OCI-LY1 (cell line): ENCODE data around the gene HMGA1.

ENCODE experiments used
- H2AFZ ChIP-seq: fragments of 200-600 bp; sonication (generic), shearing (Covaris generic); 2 replicates; pipeline ENCODE4 v1.6.0; 2014; ENCODE audit warnings: antibody characterized with exemption, mild to moderate bottlenecking, low read length
- H3F3A ChIP-seq: fragments of 200-600 bp; sonication (generic), shearing (Covaris generic); 2 replicates; pipeline ENCODE4 v1.6.0; 2014; ENCODE audit warnings: mild to moderate bottlenecking, antibody characterized with exemption, low read length, moderate library complexity; ENCODE audit not compliant: insufficient read depth
- H3K27ac ChIP-seq: fragments of 200-600 bp; sonication (generic); 2 replicates; pipeline ENCODE4 v1.5.1; 2014; ENCODE audit warnings: low read length, mixed run types, mild to moderate bottlenecking, low read depth; ENCODE audit not compliant: poor library complexity, severe bottlenecking
- H3K27me3 ChIP-seq: fragments of 200-600 bp; sonication (generic); 2 replicates; pipeline ENCODE4 v1.6.0; 2014; ENCODE audit warnings: antibody characterized with exemption, mild to moderate bottlenecking, low read length, moderate library complexity; ENCODE audit not compliant: insufficient read depth
- H3K36me3 ChIP-seq: fragments of 200-600 bp; sonication (generic); 2 replicates; pipeline ENCODE4 v1.6.1; 2014; ENCODE audit warnings: mild to moderate bottlenecking, antibody characterized with exemption, low read length, moderate library complexity, mixed read lengths; ENCODE audit not compliant: insufficient read depth
- H3K4me1 ChIP-seq: fragments of 200-600 bp; sonication (generic); 2 replicates; pipeline ENCODE4 v1.5.1; 2014; ENCODE audit warnings: mild to moderate bottlenecking, low read length, moderate library complexity; ENCODE audit not compliant: insufficient read depth, severe bottlenecking
- H3K4me2 ChIP-seq: fragments of 200-600 bp; sonication (generic), shearing (Covaris generic); 2 replicates; pipeline ENCODE4 v1.6.1; 2014; ENCODE audit warnings: low read length
- H3K4me3 ChIP-seq: fragments of 200-600 bp; sonication (generic); 2 replicates; pipeline ENCODE4 v1.5.1; 2014; ENCODE audit warnings: low read length, low read depth, mild to moderate bottlenecking, mixed read lengths; ENCODE audit not compliant: poor library complexity, severe bottlenecking
- H3K79me2 ChIP-seq: fragments of 200-600 bp; shearing (Covaris generic); 2 replicates; pipeline ENCODE4 v1.6.1; 2016; ENCODE audit warnings: mixed run types, low read length, mixed read lengths; ENCODE audit not compliant: insufficient read depth
- H3K9ac ChIP-seq: fragments of 200-600 bp; sonication (generic), shearing (Covaris generic); 2 replicates; pipeline ENCODE4 v1.6.1; 2014; ENCODE audit warnings: mild to moderate bottlenecking, low read length, mixed read lengths
- H3K9me2 ChIP-seq: fragments of 200-600 bp; sonication (generic), shearing (Covaris generic); 2 replicates; pipeline ENCODE4 v1.6.1; 2014; ENCODE audit warnings: low read depth, mild to moderate bottlenecking, low read length, mixed read lengths
- H3K9me3 ChIP-seq: fragments of 200-600 bp; shearing (Covaris generic); 2 replicates; pipeline ENCODE4 v1.6.1; 2014; ENCODE audit warnings: low read length, mixed read lengths
- H4K20me1 ChIP-seq: fragments of 200-600 bp; sonication (generic), shearing (Covaris generic); 2 replicates; pipeline ENCODE4 v1.6.0; 2016; ENCODE audit warnings: mild to moderate bottlenecking, low read length; ENCODE audit not compliant: insufficient read depth
- EZH2 ChIP-seq: fragments of 200-600 bp; sonication (generic), shearing (Covaris generic); IDR thresholded peaks from 2 replicates; pipeline ENCODE4 v1.8.0; 2017; ENCODE audit warnings: borderline replicate concordance, mixed run types, mild to moderate bottlenecking, antibody characterized with exemption, low read length, moderate library complexity, mixed read lengths
- TF ChIP-seq, protein P1 (sequence below): fragments of 200-600 bp; sonication (generic), shearing (Covaris generic); IDR thresholded peaks from 2 replicates; pipeline ENCODE4 v1.5.1; 2017; ENCODE audit warnings: mild to moderate bottlenecking, antibody characterized with exemption, low read length, moderate library complexity, mixed read lengths

HMGA1 gene

DNA sequence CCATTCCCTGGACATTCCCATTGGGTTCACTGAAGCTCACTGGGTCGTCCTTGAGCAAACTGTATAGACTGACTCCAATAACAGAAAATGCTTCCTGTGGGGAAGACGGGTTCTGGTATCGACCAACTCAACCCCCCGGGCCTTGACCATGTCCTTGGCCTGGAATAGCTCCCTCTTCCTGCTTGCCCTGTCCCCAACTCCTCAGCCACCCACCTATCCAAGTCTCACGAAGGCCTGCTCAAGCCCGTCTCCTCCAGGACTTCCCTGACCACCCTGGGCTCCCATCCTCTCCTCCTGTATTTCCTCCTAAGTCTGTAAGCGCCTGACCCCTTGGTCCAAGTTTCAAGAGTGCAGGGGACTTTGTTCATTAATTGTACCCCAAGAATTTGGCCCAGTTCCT lies 2.8 kb upstream of the HMGA1 start:
- Histone ChIP-seq H3K36me3 (peaks cover 13% of the 10 kb centered on the region), H3K9me3 (no peaks in the 10 kb centered on the region), H3K27me3 (no peaks in the 10 kb centered on the region), H3K4me2 (no peak overlapping the region), H3K9ac (no peak overlapping the region), H3K27ac (peak overlapping the region; percentile 51), H4K20me1 (no peaks in the 10 kb centered on the region), H3K4me1 (peaks cover 24% of the 10 kb centered on the region), H3K79me2 (peaks cover 14% of the 10 kb centered on the region), H3K4me3 (no peak overlapping the region), H3K9me2 (no peaks in the 10 kb centered on the region), H3F3A (no peaks in the 10 kb centered on the region; the same call in 1 of the 2 replicates), H2AFZ (no peak overlapping the region)
- no peak for TF ChIP-seq EZH2
- TF ChIP-seq, protein P1, sequence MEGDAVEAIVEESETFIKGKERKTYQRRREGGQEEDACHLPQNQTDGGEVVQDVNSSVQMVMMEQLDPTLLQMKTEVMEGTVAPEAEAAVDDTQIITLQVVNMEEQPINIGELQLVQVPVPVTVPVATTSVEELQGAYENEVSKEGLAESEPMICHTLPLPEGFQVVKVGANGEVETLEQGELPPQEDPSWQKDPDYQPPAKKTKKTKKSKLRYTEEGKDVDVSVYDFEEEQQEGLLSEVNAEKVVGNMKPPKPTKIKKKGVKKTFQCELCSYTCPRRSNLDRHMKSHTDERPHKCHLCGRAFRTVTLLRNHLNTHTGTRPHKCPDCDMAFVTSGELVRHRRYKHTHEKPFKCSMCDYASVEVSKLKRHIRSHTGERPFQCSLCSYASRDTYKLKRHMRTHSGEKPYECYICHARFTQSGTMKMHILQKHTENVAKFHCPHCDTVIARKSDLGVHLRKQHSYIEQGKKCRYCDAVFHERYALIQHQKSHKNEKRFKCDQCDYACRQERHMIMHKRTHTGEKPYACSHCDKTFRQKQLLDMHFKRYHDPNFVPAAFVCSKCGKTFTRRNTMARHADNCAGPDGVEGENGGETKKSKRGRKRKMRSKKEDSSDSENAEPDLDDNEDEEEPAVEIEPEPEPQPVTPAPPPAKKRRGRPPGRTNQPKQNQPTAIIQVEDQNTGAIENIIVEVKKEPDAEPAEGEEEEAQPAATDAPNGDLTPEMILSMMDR: no peak

DNA sequence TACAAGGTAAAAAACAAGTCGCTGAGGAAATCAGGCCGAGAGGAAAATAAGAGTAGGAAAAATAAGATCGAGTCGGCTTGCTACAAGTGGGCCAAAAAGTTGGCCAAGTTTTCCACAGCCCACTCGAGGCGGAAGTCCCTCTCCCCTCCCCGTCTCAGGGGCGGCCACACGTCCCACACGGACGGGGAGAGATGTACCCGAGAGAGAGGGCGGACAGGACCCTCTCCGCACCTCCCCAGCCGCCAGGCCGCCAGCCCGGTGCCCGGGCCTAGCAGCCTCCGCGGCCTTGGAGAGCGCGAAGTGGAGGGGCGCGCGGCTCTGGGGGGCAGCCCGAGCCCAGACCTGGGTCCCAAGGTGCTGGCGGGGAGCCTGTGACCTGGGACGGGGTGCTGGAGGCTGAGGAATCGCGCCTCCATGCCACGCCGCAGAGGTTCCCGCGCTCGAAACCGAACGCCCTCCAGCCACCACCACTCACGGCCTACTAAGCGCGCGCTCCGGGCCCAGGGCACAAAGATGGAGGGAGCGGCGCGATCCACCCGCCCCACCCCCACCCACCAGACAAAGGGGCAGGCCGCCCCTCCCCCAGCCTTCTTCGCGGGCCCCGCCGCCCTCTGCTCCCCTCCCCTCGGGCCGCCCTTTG lies 1.9 kb upstream of the HMGA1 start:
- Histone ChIP-seq H3K4me2 (peak overlapping the region; percentile 74), H3K4me3 (peak overlapping the region; percentile 69), H3K79me2 (peaks cover 23% of the 10 kb centered on the region), H3K9me2 (no peaks in the 10 kb centered on the region), H3K27ac (peak overlapping the region; percentile 51), H3K9me3 (no peaks in the 10 kb centered on the region), H3K9ac (peak overlapping the region; percentile 92), H4K20me1 (no peaks in the 10 kb centered on the region), H2AFZ (no peak overlapping the region), H3K4me1 (peaks cover 34% of the 10 kb centered on the region), H3F3A (no peaks in the 10 kb centered on the region; the same call in 1 of the 2 replicates), H3K36me3 (peaks cover 22% of the 10 kb centered on the region), H3K27me3 (no peaks in the 10 kb centered on the region)
- TF ChIP-seq, protein P1: no peak
- TF ChIP-seq EZH2: no peak

DNA sequence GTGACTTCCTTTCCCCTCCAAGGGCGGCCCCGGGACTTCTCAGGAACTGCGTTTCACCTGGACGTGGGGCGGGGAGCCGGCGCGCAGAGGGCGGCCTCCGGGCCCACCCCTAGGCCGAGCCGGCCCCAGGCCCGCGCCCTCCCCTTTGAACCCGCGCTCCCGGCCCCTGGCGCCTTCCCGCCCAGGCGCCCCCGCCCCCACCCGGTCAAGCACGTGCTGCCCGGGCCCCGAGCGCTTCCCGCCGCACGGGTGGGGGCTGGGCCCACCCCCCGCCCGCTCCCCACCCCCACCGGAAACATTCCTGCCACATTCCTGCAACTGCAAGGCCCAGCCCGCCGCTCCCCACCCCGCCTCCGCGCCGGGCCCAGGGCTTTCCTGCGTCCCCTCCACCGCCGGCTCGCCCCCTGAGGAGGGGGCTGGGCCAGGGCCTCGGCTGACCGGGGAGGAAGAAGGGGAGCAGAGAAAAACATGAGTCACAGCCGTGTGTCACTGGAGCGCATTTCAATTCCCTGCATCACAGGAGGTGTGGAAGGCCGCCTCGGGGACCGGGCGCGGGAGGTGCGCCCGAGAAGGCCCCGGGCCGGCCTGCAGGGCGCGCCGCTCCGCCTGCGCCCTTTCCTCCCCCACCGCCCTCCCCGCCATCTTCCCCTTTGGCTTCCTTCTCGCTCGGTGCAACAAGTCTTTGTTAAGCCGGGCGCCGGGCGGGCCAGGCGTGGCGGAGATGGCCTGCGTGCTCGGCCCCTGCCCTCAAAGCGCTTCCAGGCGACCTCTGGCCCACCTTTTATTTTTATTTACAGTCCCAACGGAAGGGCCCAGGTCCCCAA lies 1.2 kb upstream of the HMGA1 start:
- H3K4me2 ChIP-seq: peak overlapping the region; percentile 74
- H3K27me3 ChIP-seq: no peaks in the 10 kb centered on the region
- H4K20me1 ChIP-seq: no peaks in the 10 kb centered on the region
- peak overlapping the region; percentile 69 for H3K4me3 ChIP-seq
- H3K79me2 ChIP-seq: peaks cover 31% of the 10 kb centered on the region
- no peak overlapping the region for H2AFZ ChIP-seq
- no peaks in the 10 kb centered on the region for H3K9me2 ChIP-seq
- H3K9ac ChIP-seq: peak overlapping the region; percentile 92
- no peaks in the 10 kb centered on the region for H3K9me3 ChIP-seq
- H3K4me1 ChIP-seq: peaks cover 40% of the 10 kb centered on the region
- TF ChIP-seq, protein P1: no peak
- no peak for TF ChIP-seq EZH2
- H3F3A ChIP-seq: no peaks in the 10 kb centered on the region; the same call in 1 of the 2 replicates
- H3K27ac ChIP-seq: peak overlapping the region; percentile 92
- H3K36me3 ChIP-seq: peaks cover 30% of the 10 kb centered on the region
